Activated CD4-positive, alpha-beta T cell treated with anti-CD3 and anti-CD28 coated beads, Interleukin-2, amount 50 U/mL, for 24 hours (primary cell): Measurements from ENCODE around the gene REEP6.
"Not testable (repeated sequence)": the region's sequence is repeated elsewhere in the genome, so short reads cannot be mapped to it uniquely, and the experiment has no call there.

Experiments
- DNase-seq, 2 donors: peaks; one replicate each; pipeline ENCODE4 v3.0.0-alpha.2; 2020; ENCODE audit warnings: low read depth in 1 of 2, low spot score in 1 of 2

The REEP6 gene

DNA sequence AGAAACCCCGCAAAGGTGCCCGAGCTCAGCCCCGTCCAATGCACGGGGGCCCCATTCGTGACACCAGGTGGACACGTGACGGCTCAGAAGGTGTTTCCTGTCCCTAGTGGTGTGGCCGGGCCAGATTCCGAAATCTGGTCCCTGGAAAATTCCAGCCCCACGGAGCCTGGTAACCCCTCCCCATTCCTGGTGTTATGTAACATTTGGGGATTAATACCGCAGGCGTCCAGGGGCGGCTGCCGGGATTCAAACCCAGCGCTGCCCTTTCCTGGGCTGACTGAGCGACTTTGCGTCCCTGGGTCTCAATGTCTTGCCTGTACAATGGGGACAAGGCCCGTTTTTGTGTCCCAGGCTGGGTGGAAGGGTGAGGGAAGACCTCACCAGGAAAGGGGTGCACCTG lies 31.9 kb downstream of the REEP6 start:
- no peak for DNase-seq

DNA sequence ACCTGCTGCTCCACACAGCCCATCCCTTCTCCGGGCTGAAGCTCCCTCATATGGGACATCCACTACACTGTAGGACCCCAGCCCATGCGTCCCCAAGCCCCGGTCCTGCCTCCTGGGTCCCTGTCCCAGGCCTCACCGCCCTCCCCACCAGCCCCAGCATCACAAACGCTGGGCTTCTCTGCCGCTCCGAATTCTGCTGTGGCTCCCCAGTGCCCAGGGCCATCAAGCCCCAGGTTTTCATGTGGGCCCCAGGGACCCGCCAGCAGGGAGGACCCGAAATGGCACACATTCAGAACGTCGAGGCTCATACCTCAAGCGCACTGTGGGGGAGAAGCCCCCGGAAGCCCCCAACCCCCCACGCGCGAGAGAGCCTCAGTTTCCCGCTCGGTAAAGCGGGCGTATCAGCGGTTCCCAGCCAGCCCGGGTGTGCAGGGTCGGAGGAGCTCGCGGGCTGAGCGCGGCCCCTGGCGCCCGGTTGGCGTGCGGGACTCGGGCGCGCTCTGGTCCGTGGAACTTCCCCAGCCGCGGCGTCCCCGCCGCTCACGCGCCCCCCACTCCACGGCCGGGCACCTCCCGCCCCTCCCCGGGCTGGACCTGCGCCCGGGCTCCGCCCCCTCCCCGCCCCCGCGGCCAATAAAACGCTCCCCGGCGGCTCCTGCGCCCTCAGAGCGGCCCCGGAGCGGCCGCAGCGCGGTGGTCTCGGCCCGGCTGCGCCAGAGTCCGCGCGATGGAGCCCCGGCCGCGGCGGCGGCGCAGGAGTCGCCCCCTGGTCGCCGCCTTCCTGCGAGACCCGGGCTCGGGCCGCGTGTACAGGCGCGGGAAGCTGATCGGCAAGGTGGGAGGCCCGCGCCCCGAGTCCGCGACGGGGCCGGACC lies 32.7 kb downstream of the REEP6 start, which contains the start of gene PLK5:
PLK5 (plus strand) TSS at position 666 of the 875 bp plus-strand sequence. CDS start 2,920 bp downstream, outside the sequence.
- DNase-seq = no peak

DNA sequence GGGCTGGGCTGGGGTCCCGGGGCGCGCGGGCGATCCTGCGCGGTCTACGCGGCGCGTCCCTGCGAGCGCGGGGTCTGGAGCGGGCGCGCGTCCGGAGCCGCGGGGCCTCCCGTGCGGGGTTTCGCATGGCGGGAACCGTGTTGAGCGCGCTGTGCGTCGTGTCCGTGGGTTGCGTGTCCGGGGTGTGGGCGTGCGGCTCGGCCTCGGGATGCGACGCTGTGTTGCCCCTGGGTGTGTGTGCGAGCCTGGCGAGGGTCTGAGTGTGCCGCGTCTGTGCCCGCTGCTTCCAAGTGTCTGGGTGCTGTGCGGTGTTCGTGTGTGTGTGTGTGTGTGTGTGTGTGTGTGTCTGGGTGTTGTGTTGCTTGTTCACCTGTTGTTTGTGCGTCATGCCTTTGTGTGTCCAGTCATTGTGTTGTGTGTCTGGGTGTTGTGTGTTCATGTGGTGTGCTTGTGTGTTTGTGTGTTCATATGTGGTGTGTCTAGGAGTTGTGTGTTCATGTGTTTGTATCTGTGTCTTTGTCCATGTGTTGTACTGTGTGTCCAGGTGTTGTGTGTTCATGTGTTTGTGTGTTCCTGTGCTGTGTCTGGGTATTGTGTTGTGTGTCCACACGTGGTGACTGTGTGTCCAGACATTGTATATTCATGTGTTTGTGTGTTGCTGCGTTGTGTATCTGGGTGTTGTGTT lies 33.4 kb downstream of the REEP6 start:
- no peak for DNase-seq

DNA sequence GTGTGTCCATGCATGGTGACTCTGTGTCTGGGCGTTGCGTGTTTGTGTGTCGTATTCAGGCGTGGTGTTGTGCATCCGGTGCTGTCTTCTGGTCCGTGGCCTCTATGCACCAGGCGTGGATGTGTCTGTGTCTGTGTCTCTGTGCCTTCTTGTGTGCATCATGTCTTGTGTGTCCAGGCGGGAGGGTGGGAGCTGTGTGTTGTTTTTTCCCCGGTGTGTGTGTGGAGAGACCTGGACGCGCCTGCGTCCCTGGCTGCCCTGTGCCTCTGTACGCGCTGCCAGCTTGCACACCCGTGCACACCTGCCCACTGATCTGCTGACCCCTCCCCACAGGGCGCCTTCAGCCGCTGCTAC lies 34.0 kb downstream of the REEP6 start:
- DNase-seq = no peak

DNA sequence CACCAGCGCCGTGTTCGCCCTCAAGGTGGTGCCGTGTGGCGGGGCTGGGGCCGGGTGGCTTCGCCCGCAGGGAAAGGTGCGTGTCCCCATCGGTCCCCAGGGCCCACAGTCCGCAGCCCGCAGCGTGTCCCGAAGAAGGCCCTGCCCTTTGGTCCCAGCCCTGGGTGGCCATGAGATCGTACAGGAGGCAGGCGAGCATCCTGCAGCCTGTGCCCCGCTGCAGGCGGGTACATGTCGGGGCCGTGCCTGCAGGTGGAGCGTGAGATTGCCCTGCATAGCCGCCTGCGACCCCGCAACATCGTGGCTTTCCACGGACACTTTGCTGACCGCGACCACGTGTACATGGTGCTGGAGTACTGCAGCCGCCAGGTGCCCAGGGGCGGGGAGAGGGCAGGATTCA lies 34.4 kb downstream of the REEP6 start:
- no peak for DNase-seq

DNA sequence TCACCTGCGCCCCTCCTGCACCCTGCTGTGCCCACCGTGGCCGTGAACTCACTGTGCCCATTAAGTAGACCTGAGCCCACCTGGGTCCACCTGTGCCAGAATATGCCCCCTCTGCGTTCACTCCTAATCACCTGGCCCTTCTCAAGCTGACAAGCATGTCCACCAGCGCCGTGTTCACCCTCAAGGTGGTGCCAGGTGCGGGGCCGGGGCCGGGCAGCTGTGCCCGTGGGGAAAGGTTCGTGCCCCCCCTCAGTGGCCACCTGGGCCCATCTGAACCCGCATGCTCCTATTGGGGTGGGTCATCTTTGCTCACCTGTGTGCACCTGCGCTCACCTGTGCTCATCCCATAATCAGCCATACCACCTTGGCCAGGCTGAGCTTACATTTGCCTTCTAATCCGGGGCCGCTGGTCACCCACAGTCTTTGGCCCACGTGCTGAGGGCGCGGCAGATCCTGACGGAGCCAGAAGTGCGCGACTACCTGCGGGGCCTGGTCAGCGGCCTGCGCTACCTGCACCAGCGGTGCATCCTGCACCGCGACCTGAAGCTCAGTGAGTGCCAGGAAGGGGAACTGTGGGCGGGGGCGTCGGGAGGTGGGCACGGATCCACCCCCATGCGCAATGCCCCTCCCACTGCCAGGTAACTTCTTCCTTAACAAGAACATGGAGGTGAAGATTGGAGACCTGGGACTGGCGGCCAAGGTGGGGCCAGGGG lies 35.2 kb downstream of the REEP6 start:
- no peak for DNase-seq

DNA sequence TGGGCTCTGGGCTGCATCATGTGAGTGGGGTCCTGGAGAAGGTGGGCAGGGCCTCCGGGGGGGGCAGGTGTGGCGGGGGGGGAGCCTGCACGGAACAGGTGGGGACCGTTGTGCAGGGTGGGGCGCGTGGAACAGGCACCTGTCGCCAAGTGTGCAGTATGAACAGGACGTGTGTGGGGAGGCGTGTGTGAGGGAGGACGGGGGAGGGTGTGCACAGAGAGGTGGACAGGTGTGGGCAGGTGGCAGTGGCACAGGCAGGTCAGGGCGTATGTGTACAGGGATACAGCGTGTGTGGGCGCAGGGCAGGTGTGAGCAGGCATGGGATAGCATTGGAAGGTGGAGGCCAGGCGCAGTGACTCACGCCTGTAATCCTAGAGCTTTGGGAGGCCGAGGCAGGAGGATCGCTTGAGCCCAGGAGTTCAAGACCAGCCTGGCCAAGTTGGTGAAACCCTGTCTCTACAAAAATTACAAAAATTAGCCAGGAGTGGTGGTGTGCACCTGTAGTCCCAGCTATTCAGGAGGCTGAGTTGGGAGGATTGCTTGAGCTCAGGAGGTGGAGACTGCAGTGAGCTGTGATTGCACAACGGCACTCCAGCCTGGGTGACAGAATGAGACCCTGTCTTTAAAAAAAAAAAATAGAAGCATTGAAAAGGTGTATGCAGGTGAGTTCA lies 36.1 kb downstream of the REEP6 start:
- no peak for DNase-seq

DNA sequence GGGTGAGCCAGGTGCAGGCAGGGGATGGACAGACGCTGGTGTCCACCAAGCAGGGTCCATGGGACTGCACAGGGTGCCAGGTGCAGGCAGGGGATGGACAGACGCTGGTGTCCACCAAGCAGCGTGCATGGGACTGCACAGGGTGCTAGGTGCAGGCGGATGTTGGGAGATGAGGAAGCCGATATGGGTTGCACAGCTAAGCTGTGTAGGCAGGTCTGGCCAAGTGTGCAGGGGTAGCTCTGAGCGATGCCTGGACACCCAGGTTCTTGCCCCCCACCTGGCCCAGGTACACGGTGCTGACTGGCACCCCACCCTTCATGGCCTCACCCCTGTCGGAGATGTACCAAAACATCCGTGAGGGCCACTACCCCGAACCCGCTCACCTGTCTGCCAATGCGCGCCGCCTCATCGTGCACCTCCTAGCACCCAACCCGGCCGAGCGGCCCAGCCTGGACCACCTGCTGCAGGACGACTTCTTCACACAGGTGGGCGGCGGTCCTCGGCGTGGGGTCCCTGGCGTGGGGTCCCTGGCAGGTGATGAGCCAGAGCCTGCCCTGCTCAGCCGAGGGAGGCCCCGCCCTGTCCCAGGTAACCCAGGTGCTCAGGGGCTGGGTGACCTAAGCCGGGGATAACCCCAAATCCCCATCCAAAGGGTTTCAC lies 36.8 kb downstream of the REEP6 start:
- no peak for DNase-seq

DNA sequence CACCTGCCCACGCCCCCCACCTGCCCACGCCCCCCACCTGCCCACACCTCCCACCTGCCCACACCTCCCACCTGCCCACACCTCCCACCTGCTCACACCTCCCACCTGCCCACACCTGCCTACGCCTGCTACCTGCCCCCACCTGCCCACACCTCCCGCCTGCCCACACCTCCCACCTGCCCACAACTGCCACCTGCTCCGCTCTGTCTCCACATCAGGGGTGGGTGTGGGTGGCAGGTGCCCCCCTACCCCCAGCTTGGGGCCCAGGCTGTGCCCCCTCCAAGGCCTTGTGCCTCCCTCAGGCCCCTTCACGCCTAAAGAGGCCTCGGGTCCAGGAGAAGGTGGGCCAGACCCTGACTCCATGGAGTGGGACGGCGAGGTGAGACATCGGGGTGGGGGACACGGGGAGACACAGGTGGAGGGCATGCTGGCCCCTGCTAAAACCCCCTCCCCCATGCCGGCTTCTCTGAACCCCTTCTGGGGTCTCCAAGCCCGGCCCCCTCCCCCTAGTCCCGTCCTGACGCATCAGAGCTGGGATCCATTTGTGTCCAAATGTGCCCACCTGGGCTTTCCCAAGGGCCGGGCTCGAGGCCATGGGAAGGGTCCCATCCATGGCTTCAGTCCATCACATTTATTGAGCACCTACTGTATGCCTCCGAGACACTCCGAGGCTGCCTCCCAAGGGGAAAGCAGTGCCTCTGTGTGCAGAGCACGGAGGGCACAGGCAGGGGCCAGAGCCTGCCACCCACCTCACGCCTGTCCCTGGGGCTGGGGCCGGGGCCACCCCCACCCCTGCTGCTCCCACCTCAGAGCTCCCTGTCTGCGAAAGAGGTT lies 37.8 kb downstream of the REEP6 start:
- DNase-seq = no peak

DNA sequence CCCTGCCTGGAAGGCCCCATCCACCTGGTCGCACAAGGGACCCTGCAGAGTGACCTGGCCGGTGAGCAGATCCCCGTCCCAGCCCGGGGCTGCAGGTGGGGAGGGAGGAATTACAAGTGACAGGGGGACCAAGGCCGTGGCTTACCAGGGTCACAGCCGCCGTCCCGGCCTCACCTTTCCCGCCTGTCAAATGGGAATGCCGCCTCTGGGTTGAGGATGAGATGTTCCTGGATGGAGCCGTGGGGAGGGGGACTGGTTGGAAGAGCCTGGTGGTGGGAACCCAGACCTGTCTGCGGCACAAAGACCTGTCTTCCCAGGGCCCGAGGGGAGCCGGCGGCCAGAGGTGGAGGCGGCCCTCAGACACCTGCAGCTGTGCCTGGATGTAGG lies 38.4 kb downstream of the REEP6 start:
- DNase-seq = no peak

DNA sequence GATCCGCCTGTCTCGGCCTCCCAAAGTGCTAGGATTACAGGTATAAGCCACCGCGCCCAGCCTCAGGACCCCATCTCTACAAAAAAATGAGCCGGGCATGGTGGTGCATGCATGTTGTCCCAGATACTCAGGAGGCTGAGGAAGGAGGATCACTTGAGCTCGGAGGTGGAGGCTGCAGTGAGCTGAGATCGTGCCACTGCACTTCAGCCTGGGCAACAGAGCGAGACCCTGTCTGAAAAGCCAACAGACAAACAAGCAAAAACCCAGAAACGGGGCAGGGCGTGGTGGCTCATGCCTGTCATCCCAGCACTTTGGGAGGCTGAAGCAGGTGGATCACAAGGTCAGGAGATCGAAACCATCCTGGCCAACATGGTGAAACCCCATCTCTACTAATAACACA lies 39.9 kb downstream of the REEP6 start:
- DNase-seq = not testable (repeated sequence)

DNA sequence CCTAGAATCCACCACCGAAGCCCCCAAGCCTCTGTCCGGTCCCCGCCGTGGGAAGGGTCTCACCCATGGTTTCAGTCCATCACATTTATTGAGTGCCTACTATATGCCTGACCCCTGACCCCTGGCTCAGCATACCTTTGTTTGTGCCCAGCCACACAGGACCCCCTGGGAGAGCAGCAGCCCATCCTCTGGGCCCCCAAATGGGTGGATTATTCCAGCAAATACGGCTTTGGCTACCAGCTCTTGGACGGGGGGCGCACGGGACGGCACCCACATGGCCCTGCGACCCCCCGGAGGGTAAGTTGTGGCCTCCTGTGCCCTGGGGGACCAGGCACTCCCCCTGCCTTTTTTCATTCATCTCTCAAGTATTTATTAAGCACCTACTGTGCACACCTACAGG lies 40.6 kb downstream of the REEP6 start:
- no peak for DNase-seq

DNA sequence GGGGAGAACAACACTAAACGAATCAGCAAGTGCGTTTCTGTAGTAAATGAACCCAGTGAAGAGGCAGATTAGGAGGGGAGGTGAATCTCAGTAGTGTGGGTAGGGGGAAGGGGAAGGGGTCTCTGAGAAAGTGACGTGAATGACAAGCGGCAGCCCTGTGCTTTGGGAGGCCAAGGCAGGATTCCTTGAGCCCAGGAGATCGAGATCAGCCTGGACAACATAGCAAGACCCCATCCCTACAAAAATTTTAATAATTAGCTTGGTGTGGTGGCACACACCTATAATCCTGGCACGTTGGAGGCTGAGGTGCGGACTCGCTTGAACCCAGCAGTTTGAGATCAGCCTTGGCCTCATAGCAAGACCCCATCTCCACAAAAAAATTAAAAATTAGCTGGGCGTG lies 41.0 kb downstream of the REEP6 start:
- DNase-seq = no peak

DNA sequence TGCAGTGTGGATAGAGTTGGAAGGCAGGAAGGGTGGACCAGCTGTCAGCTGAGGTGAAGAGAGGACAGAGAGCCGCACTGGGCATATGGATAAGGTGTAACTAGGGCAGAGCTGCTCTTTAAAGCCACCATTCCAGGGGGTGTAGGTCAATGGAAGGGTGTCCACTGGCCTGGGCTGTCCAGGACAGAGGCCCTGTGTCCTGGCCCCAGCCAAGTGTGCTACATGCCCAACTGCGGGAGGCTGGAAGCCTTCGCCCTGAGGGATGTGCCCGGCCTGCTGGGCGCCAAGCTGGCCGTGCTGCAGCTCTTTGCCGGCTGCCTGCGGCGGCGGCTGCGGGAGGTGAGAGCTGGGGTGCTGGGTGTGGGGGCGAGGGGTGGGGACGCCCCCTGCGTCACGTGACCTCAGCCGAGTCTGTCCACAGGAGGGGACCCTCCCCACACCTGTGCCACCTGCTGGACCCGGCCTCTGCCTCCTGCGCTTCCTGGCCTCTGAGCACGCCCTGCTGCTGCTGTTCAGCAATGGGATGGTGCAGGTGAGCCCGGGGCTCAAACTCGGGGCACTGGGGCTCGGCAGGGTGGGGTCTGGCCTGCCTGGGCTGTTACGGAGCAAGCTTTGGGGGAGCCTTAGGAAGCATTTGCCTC lies 42.6 kb downstream of the REEP6 start:
- no peak for DNase-seq

DNA sequence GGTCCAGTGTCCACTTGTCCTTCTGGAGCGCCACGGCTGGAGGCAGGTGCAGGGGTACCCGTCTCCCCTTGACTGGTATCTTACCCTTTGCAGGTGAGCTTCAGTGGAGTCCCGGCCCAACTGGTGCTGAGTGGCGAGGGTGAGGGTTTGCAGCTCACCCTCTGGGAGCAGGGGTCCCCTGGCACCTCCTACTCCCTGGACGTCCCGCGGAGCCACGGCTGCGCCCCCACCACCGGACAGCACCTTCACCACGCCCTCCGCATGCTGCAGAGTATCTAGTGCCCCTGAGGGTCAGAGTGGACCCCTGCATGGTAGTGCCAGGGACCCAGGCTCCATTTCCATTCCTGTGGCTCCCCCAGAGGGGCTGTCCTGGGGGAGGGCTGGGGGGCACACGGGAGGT lies 44.0 kb downstream of the REEP6 start:
- DNase-seq = no peak

DNA sequence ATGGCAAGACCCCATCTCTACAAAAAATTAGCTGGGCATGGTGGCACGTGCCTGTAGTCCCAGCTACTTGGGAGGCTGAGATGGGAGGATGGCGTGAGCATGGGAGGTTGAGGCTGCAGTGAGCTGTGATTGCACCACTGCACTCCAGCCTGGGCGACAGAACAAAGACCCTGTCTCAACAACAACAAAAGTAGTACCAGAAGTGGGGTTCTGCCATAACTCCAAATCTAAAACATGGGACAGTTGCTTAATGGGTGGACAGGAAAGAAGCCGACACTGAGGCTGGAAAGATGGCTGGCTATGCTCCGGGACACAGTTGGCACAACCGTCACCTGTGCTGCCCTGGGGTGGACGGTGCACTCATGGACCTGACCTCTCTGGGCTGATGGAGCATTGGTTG lies 44.7 kb downstream of the REEP6 start:
- DNase-seq = not testable (repeated sequence)

DNA sequence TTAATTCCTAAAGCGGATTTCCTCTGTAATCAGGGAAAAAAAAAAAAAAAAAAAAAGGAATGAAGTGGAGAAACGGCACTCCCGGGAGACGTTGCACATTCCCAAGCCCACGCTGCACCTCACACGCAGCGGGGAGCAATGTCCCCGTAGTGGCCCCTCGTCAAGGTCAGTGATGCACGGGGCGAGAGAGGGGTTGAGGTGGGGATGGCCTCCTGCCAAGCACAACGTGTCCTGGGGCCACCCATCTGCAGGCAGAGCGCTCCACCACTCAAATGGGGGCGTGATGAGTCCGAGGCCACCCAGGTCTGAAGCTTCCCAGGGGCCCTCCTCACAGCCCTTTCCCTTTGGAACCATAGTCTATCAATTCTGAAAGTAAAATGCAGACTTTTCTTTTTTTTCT lies 48.0 kb downstream of the REEP6 start:
- DNase-seq = no peak

DNA sequence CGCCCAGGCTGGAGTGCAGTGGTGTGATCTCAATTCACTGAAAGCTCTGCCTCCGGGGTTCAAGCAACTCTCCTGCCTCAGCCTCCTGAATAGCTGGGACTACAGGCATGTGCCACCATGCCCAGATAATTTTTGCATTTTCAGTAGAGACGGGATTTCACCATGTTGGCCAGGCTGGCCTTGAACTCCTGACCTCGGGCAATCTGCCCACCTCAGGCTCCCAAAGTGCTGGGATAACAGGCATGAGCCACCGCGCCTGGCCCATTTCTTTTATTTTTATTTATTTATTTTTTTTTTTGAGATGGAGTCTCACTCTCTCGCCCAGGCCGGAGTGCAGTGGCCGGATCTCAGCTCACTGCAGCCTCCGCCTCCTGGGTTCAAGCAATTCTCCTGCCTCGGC lies 48.8 kb downstream of the REEP6 start:
- DNase-seq = not testable (repeated sequence)

DNA sequence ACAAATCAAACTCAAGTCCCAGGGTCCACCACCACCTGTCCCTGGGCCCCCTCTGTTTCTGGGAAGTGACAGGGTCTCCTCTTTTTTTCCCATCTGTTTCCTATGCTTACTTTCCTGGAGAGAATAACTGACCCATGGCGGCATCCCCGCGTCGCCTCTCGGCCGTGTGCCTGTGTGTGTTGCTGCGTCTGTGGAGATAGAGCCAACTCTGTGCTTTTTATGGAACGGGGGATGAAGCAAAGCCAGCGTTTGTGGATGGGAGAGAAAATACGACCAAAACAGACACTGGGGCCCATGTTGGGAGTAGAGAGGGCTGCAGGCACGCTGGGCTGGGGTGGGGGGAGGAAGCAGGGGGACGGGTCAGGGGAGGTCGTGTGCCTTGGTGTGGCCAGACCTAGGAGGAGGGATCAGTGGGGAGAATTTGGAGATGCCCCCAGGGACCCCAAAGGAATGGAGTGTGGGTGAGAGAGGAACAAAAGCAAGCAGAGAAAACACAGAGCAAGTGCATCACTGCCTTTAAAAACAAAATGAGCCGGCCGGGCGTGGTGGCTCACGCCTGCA lies 49.5 kb downstream of the REEP6 start:
- DNase-seq = no peak
